Nucleus accumbens (tissue), 56 donors: ENCODE measurements around the gene PPFIA2.

ENCODE experiments used
- DNase-seq, 56 donors: peaks; one replicate each; lab custom pipeline; 2025; lab: John Stamatoyannopoulos, UW

The PPFIA2 gene

DNA sequence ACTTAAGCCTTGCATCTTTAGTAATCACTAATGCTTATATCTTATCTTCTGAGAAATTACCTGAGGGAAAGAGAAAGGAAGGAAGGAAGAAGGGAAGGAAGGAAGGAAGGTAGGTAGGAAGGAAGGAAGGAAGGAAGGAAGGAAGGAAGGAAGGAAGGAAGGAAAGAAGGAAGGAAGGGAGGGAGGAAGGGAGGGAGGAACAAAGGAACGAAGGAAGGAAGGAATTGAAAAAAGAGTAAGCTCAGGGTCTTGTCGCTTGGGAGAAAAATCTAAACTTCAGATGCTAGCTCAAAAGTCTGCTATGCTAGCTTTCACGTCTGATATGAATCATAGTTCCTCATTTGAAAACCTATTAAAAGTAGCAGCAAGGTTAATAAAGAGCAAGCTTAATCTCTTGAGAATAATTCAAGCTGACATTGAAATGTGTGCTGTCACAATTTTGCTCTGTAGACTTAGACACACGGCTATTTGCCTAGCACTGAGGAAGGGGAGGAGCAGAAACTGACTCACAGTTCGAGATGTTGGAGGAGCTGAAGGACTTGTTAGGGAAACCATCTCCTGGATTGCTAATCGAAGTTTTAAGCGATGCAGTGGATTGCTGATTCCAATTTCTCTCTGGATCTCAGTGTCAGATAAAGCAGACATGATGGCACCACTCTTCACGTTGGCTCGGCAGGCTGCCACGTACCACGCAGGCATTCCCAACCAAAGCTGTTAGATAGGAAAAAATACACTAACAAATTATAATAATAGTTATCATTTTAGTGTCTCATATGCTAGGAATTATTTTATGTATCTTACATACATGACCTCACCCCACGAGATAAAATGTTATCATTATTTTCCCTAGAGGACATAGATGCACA lies 464.6 kb downstream of the PPFIA2 start:
- DNase-seq = peak in 23 of 56 donors; percentile 1 to 64 (median 18)

DNA sequence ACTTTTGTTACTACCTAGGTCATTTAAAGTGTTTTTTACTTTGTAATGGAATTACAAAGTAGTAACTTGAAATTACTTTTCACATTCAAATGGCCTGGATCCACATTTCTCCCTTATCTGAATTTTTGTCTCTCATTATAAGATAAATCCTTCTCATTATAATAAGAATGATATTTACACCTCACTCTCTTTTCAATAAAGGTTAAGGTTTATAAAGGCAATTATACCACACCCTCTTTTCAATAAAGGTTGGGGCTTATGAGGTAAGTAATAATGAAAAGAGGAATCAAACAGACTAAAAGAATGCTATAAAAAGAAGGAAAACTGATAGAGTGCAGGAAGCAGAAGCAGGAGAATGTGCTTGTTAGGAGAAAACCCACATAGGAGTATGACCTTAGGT lies 470.5 kb downstream of the PPFIA2 start:
- DNase-seq = no peak

- DNase-seq = no peak
Measured at GRCh38 chr12:81284137-81284536, 475.0 kb downstream of the PPFIA2 start.

DNA sequence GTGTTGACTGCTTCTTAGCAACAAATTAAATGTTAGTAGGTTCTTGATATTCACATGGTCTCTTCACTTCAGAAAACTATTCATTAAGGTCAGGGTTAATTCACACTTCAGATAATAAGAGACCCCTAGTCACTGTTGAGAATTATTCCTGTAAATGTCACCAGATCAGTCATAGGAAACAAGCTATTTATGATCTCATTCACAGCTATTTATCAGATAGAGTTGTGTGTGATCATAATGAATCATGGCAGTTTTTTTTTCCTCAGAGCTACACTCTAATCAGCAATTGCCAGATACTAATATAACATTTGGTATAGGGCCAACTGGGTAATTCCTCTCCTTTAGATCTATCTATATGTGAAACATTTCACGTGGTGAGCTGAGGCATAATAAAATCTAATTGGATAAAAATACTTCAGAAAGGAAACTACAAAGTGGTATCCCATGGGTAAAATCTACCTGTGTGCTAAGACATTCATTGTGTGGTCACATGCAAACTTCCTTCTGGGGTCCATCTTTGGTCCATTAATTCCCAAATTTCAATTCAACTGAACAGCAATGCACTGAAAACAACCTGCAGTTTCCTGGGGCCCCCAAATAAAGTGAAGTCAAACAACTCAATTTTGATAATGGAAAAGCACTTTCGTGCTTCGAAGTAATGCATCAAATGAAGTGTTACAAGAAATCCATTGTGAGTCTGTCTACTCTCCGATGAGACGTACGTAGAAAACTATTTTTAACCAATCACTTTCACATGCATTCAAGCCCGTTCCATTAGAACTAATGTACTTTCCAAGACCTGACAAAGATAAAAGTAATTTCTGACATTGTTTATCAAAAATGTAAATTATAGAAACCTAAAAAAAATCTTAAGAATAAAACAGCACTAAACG lies 484.3 kb downstream of the PPFIA2 start:
- no peak for DNase-seq

DNA sequence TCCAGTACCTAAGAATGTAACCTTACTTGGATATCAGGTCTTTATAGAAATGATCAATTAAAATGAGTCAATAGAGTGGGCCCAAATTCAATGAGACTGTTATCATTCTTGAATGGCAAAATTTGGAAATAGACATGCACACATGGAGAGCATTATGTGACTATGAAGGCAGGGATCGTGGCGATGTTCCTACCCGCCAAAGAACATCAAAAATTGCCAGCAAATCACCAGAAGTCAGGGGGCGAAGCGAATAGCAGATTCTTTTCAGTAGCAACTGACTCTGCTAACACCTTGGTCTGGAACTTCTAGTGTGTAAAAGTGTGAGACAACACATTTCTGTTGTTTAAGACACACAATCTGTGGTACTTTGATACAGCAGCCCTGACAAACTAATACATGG lies 488.8 kb downstream of the PPFIA2 start:
- no peak for DNase-seq

DNA sequence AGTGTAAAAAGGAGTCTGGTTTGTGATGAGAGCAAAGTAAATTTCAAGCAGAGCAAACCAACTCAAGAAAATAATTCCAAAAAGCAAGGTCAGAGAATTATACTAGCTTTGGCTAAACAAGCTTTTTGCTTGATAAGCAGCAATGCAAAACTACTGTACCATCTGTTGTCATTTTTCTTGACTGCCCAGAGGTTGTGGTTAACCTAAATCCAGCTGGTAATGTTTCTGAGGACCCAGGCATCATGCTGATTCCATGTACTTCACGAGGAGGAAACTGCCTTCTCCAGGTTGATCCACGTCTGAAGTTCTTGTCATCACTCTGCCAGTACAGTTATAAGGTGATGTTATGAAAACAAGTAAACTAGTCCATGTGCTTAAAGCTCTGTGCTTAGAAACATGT lies 496.1 kb downstream of the PPFIA2 start:
- no peak for DNase-seq

GRCh38 chr12:81261508-81262207 lies 497.5 kb downstream of the PPFIA2 start:
- no peak for DNase-seq

DNA sequence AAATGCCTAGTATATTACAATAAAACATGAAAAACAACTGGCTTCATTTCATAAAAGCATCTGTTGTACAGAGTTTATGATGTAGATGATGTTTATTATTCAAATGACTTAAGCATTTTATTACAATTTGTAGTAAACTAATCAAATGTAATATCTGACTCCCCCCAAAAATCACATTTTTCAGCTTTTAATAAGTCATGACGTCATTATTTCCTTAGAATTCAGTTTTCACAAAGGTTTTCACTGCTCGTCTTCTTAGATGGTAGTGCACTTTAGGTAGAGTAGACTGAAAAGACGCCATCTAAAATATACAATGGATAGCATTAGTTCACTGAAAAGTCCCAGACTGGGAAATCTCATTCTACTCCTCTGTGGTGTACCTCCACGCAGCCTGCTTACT lies 499.8 kb downstream of the PPFIA2 start:
- DNase-seq = no peak

- no peak for DNase-seq
Measured at GRCh38 chr12:81257947-81258551, 501.1 kb downstream of the PPFIA2 start.

DNA sequence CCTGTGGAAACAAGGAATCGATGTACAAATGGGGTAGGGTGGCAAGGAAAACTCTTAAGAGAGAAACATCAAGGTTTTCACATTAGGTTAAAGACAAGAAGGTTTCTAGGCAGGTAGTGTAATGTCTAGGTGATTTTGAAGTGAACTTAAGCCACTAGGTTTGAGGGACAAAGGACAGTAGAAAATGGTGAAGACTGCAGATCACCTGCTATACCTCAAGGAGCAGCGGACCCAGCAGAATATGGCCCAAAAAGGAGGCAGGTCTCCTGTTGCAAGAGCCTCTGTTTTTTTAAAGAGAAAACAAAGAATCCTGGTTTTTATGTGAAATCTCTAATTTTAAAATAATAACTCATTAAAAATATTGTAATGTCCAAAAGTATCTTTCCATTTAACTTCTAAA lies 503.2 kb downstream of the PPFIA2 start:
- no peak for DNase-seq

- no peak for DNase-seq
Measured at GRCh38 chr12:81255456-81255855, 503.7 kb downstream of the PPFIA2 start.

DNA sequence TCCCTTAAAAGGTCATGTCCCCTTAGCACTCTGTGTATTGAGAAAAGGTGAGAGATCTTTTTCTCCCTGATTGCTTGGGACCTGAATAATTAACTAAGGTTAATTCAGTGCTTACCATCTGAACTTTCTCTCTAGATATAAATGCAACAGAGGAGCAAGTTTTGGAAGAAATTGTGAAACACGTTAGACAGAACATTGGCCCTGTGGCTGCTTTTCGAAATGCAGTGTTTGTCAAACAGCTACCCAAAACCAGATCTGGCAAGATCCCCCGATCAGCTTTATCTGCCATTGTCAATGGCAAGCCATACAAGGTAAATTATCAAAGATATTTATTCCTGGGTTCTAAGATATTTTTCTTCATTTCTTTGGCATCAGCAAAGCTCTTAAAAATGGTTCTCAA lies 505.8 kb downstream of the PPFIA2 start:
- DNase-seq = no peak

DNA sequence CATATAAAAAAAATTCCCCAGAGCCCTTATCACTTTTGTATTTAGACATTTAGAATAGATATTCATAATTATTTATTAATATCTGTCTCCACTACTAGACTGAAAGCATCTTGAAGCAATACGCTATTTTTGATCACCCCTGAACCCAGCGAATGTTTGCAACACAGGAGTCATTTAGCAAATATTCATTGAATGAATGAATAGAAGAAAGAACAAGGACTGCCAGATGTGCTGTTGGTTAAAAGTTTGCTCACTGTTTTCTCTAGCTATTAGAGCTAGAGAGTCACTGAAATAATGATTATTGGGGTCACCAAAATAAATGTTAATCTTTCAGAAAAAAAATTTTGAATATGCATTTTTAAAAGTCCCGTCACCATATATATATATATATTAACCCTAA lies 506.9 kb downstream of the PPFIA2 start:
- no peak for DNase-seq

DNA sequence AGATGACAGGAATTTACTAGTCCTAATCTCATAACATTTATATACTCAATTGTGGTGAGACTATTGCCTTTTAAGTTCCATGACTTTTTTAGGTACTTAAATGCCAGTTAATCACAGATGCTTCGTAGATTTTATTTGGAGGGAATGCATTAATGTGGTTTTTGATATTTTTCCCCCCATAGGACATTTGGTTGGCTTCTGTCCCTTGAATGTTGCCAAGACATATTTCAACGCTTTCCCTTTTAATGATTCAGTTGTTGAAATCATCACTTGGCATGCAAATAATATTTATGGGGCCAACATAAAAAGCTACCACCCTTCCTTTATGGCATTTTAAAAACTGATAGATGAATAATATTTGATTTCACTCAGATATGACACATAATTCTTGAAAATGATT lies 509.2 kb downstream of the PPFIA2 start:
- DNase-seq = no peak

- DNase-seq = no peak
Measured at GRCh38 chr12:81245907-81246570, 513.1 kb downstream of the PPFIA2 start.

GRCh38 chr12:81245458-81245857 lies 513.7 kb downstream of the PPFIA2 start:
- DNase-seq = peak in 1 of 56 donors; percentile 1

GRCh38 chr12:81231574-81232368 lies 527.4 kb downstream of the PPFIA2 start:
- no peak for DNase-seq

GRCh38 chr12:81229759-81230158 lies 529.4 kb downstream of the PPFIA2 start:
- no peak for DNase-seq

DNA sequence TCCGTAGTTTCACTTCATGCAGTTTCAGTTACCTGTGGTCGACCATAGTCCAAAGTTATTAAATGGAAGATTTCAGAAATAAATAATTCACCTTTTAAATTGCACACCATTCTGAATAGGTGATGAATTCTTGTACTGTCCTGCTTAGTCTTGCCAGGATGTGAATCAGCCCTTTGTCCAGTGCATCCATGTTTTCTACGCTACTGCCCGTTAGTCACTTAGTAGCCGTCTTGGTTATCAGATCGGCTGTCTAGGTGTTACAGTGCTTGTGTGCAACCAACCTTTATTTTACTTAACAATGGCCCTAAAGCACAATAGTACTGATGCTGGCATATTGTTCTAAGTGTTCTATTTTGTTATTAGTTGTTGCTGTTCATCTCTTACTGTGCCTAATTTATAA lies 534.5 kb downstream of the PPFIA2 start:
- DNase-seq = no peak
